Activated T-helper 17 cell treated with anti-CD3 and anti-CD28 coated beads, Interleukin-2, amount 50 U/mL, for 72 hours (primary cell): ENCODE data around the gene YIPF4. TPM values are rescaled to one million over a fixed set of nuclear protein-coding genes. Genes with fewer than 3 reads are reported as not detected.
"Not testable (repeated sequence)": the region's sequence is repeated elsewhere in the genome, so short reads cannot be mapped to it uniquely, and the experiment has no call there.

Source experiments
- ATAC-seq: fragments of 150-1000 bp; cut with Tn5 transposase; replicated peaks from 2 replicates; pipeline ENCODE4 v1.10.0; 2021; ENCODE audit warnings: mild to moderate bottlenecking, moderate library complexity
- H3K27ac Mint-ChIP-seq: one replicate; pipeline ENCODE4 v1.8.0; 2022; ENCODE audit warnings: mixed read lengths
- H3K27me3 Mint-ChIP-seq: one replicate; pipeline ENCODE4 v1.8.0; 2022; ENCODE audit warnings: mixed read lengths
- H3K36me3 Mint-ChIP-seq: one replicate; pipeline ENCODE4 v1.8.0; 2022; ENCODE audit warnings: low read depth, mild to moderate bottlenecking, mixed read lengths
- H3K4me1 Mint-ChIP-seq: one replicate; pipeline ENCODE4 v1.8.0; 2022; ENCODE audit warnings: mixed read lengths
- H3K4me3 Mint-ChIP-seq: one replicate; pipeline ENCODE4 v1.8.0; 2022; ENCODE audit warnings: mild to moderate bottlenecking, mixed read lengths
- H3K9me3 Mint-ChIP-seq: one replicate; pipeline ENCODE4 v1.8.0; 2022; ENCODE audit warnings: mixed read lengths
- total RNA-seq, 2 donors: library from RNA; stranded (reverse); gene quantifications; one replicate each; pipeline ENCODE4 v1.2.3, GENCODE V29; 2022

YIPF4 gene
- total RNA-seq, 2 donors from 2014 or later = 36.9 to 38.8 TPM

GRCh38 chr2:32264422-32265105, 13.1 kb upstream of the YIPF4 start, which contains the start of gene NLRC4:
TSS of gene NLRC4 (minus strand) at chr2:32264886. CDS start at chr2:32256775, 8,111 bp downstream.
- Mint-ChIP-seq H3K4me1 (peaks cover 6% of the 10 kb centered on the region), H3K27ac (peak within 1 kb of the TSS; percentile 75), H3K36me3 (no peaks in the 10 kb centered on the region), H3K27me3 (no peaks in the 10 kb centered on the region), H3K4me3 (peak within 1 kb of the TSS; percentile 65), H3K9me3 (no peaks in the 10 kb centered on the region)
- ATAC-seq = peak; percentile 47

- no peaks in the 10 kb centered on the region for H3K4me1 Mint-ChIP-seq
- no peak overlapping the region for H3K27ac Mint-ChIP-seq
- no peaks in the 10 kb centered on the region for H3K27me3 Mint-ChIP-seq
- H3K4me3 Mint-ChIP-seq = no peak overlapping the region
- H3K9me3 Mint-ChIP-seq = no peaks in the 10 kb centered on the region
- no peaks in the 10 kb centered on the region for H3K36me3 Mint-ChIP-seq
- peak; percentile 32 for ATAC-seq
These were observed 6.6 kb upstream of the YIPF4 start for GRCh38 chr2:32271063-32271462.

GRCh38 chr2:32272279-32272678, 5.4 kb upstream of the YIPF4 start:
- no peaks in the 10 kb centered on the region for H3K27me3 Mint-ChIP-seq
- no peak for ATAC-seq
- H3K9me3 Mint-ChIP-seq = no peaks in the 10 kb centered on the region
- H3K36me3 Mint-ChIP-seq = no peaks in the 10 kb centered on the region
- H3K4me3 Mint-ChIP-seq = no peak overlapping the region
- H3K27ac Mint-ChIP-seq = no peak overlapping the region
- no peaks in the 10 kb centered on the region for H3K4me1 Mint-ChIP-seq

- no peaks in the 10 kb centered on the region for H3K4me1 Mint-ChIP-seq
- ATAC-seq = no peak
- H3K27me3 Mint-ChIP-seq = no peaks in the 10 kb centered on the region
- H3K4me3 Mint-ChIP-seq = no peak overlapping the region
- no peaks in the 10 kb centered on the region for H3K36me3 Mint-ChIP-seq
- H3K9me3 Mint-ChIP-seq = no peaks in the 10 kb centered on the region
- no peak overlapping the region for H3K27ac Mint-ChIP-seq
These were observed 3.4 kb upstream of the YIPF4 start for GRCh38 chr2:32274289-32274688.

GRCh38 chr2:32275790-32276189, 1.9 kb upstream of the YIPF4 start:
- H3K4me3 Mint-ChIP-seq, H3K36me3 Mint-ChIP-seq, H3K27me3 Mint-ChIP-seq, H3K4me1 Mint-ChIP-seq, ATAC-seq, H3K27ac Mint-ChIP-seq, H3K9me3 Mint-ChIP-seq: not testable (repeated sequence)

- Mint-ChIP-seq H3K36me3 (peaks cover 18% of the 10 kb centered on the region), H3K27ac (peak overlapping the region; percentile 96), H3K4me3 (peak overlapping the region; percentile 90), H3K9me3 (no peaks in the 10 kb centered on the region), H3K4me1 (no peaks in the 10 kb centered on the region), H3K27me3 (no peaks in the 10 kb centered on the region)
- no peak for ATAC-seq
These were observed 386 bp upstream of the YIPF4 start for GRCh38 chr2:32277363-32277673.

- Mint-ChIP-seq H3K36me3 (peaks cover 28% of the 10 kb centered on the region), H3K27ac (peak overlapping the region; percentile 96), H3K27me3 (no peaks in the 10 kb centered on the region), H3K9me3 (no peaks in the 10 kb centered on the region), H3K4me1 (peaks cover 5% of the 10 kb centered on the region), H3K4me3 (peak overlapping the region; percentile 90)
- no peak for ATAC-seq
These were observed 762 bp downstream of the YIPF4 start for GRCh38 chr2:32278478-32278853.

- Mint-ChIP-seq H3K4me3 (peak overlapping the region; percentile 30), H3K4me1 (peaks cover 32% of the 10 kb centered on the region), H3K27ac (peak overlapping the region; percentile 14), H3K9me3 (no peaks in the 10 kb centered on the region), H3K36me3 (peaks cover 61% of the 10 kb centered on the region), H3K27me3 (no peaks in the 10 kb centered on the region)
- peak; percentile 79 for ATAC-seq
These were observed 6.6 kb downstream of the YIPF4 start for GRCh38 chr2:32284321-32284720.

GRCh38 chr2:32289165-32289999, 11.7 kb downstream of the YIPF4 start:
- Mint-ChIP-seq H3K27ac (peak overlapping the region; percentile 87), H3K4me3 (peak overlapping the region; percentile 52)

GRCh38 chr2:32290000-32290339, 12.3 kb downstream of the YIPF4 start:
- no peaks in the 10 kb centered on the region for H3K27me3 Mint-ChIP-seq
- H3K9me3 Mint-ChIP-seq = no peaks in the 10 kb centered on the region
- no peak overlapping the region for H3K4me3 Mint-ChIP-seq
- peaks cover 19% of the 10 kb centered on the region for H3K4me1 Mint-ChIP-seq
- H3K36me3 Mint-ChIP-seq = peaks cover 37% of the 10 kb centered on the region
- H3K27ac Mint-ChIP-seq = no peak overlapping the region
- no peak for ATAC-seq

More at GRCh38 chr2:32289165-32289999, 11.7 kb downstream of the YIPF4 start:
- H3K4me1 Mint-ChIP-seq = peaks cover 25% of the 10 kb centered on the region
- no peaks in the 10 kb centered on the region for H3K27me3 Mint-ChIP-seq
- H3K9me3 Mint-ChIP-seq = no peaks in the 10 kb centered on the region
- ATAC-seq = peak; percentile 85
- peaks cover 40% of the 10 kb centered on the region for H3K36me3 Mint-ChIP-seq

- ATAC-seq = no peak
- H3K36me3 Mint-ChIP-seq = peaks cover 42% of the 10 kb centered on the region
- H3K4me1 Mint-ChIP-seq = peaks cover 17% of the 10 kb centered on the region
- H3K27me3 Mint-ChIP-seq = no peaks in the 10 kb centered on the region
- no peak overlapping the region for H3K27ac Mint-ChIP-seq
- H3K4me3 Mint-ChIP-seq = no peak overlapping the region
- no peaks in the 10 kb centered on the region for H3K9me3 Mint-ChIP-seq
These were observed 14.0 kb downstream of the YIPF4 start for GRCh38 chr2:32291746-32292145.

- not testable (repeated sequence) for H3K4me3 Mint-ChIP-seq, H3K4me1 Mint-ChIP-seq, ATAC-seq, H3K27me3 Mint-ChIP-seq, H3K27ac Mint-ChIP-seq, H3K9me3 Mint-ChIP-seq
- peaks cover 56% of the 10 kb centered on the region for H3K36me3 Mint-ChIP-seq
These were observed 15.8 kb downstream of the YIPF4 start for GRCh38 chr2:32293493-32293892.

- not testable (repeated sequence) for H3K9me3 Mint-ChIP-seq, ATAC-seq, H3K27me3 Mint-ChIP-seq, H3K27ac Mint-ChIP-seq, H3K4me3 Mint-ChIP-seq, H3K4me1 Mint-ChIP-seq
- peaks cover 60% of the 10 kb centered on the region for H3K36me3 Mint-ChIP-seq
These were observed 16.4 kb downstream of the YIPF4 start for GRCh38 chr2:32293966-32294562.

- Mint-ChIP-seq H3K4me3 (no peak overlapping the region), H3K27ac (no peak overlapping the region), H3K27me3 (no peaks in the 10 kb centered on the region), H3K9me3 (no peaks in the 10 kb centered on the region), H3K36me3 (peaks cover 35% of the 10 kb centered on the region), H3K4me1 (no peaks in the 10 kb centered on the region)
- ATAC-seq = no peak
These were observed 32.9 kb downstream of the YIPF4 start for GRCh38 chr2:32310577-32310976.

- H3K4me1 Mint-ChIP-seq = no peaks in the 10 kb centered on the region
- H3K36me3 Mint-ChIP-seq = peaks cover 14% of the 10 kb centered on the region
- no peaks in the 10 kb centered on the region for H3K9me3 Mint-ChIP-seq
- no peak for ATAC-seq
- no peaks in the 10 kb centered on the region for H3K27me3 Mint-ChIP-seq
- H3K27ac Mint-ChIP-seq = no peak overlapping the region
- H3K4me3 Mint-ChIP-seq = no peak overlapping the region
These were observed 37.2 kb downstream of the YIPF4 start for GRCh38 chr2:32314886-32315285.
